Fibroblast of lung (primary cell): ENCODE measurements around the gene EPO. TPM values are rescaled to one million over a fixed set of nuclear protein-coding genes. Genes with fewer than 3 reads are reported as not detected.
A peak's percentile ranks its signal among the peaks of the same experiment; 100 is the strongest.

ENCODE experiments used
- DNase-seq, 2 donors: peaks; one replicate each; pipeline versions ENCODE4 v3.0.0 to v3.0.0-alpha.2; 2010; ENCODE audit warnings: low read depth in 2 of 2
- H2AFZ ChIP-seq: 2 replicates; pipeline ENCODE4 v1.5.1; 2012; ENCODE audit warnings: low read length, control low read depth, inconsistent platforms
- H3K27ac ChIP-seq: 2 replicates; pipeline ENCODE4 v1.5.1; 2011; ENCODE audit warnings: low read length, control low read depth; ENCODE audit not compliant: insufficient read depth
- H3K27me3 ChIP-seq: 2 replicates; pipeline ENCODE4 v1.5.1; 2011; ENCODE audit warnings: mild to moderate bottlenecking, low read length; ENCODE audit not compliant: control insufficient read depth, insufficient read depth
- H3K36me3 ChIP-seq: 2 replicates; pipeline ENCODE4 v1.5.1; 2011; ENCODE audit warnings: low read length; ENCODE audit not compliant: control insufficient read depth, insufficient read depth
- H3K4me1 ChIP-seq: 2 replicates; pipeline ENCODE4 v1.5.1; 2011; ENCODE audit warnings: low read length; ENCODE audit not compliant: control insufficient read depth, insufficient read depth; ENCODE audit errors: extremely low read depth
- H3K4me2 ChIP-seq: 2 replicates; pipeline ENCODE4 v1.5.1; 2011; ENCODE audit warnings: low read length, control low read depth; ENCODE audit not compliant: insufficient read depth; ENCODE audit errors: extremely low read depth
- H3K4me3 ChIP-seq, 4 experiments: fragments of 200-600 bp in 1 of 4; sonication (generic) in 1 of 4; replicated peaks in 1 of 4; 2 replicates each; pipeline ENCODE4 v1.5.1; 2011 to 2016; ENCODE audit warnings: low read length in 4 of 4, low read depth in 3 of 4, mild to moderate bottlenecking in 3 of 4, control low read depth in 2 of 4, inconsistent platforms in 1 of 4, mixed read lengths in 1 of 4; ENCODE audit not compliant: insufficient read depth in 1 of 4; ENCODE audit errors: control extremely low read depth in 1 of 4
- H3K79me2 ChIP-seq: 2 replicates; pipeline ENCODE4 v1.5.1; 2012; ENCODE audit warnings: mild to moderate bottlenecking, low read length, inconsistent platforms; ENCODE audit not compliant: control insufficient read depth, insufficient read depth
- H3K9ac ChIP-seq: 2 replicates; pipeline ENCODE4 v1.5.1; 2011; ENCODE audit warnings: mild to moderate bottlenecking, low read length, control low read depth; ENCODE audit not compliant: insufficient read depth
- H3K9me3 ChIP-seq: 2 replicates; pipeline ENCODE4 v1.5.1; 2012; ENCODE audit warnings: low read depth, low read length; ENCODE audit not compliant: control insufficient read depth, insufficient read depth
- H4K20me1 ChIP-seq: 2 replicates; pipeline ENCODE4 v1.5.1; 2011; ENCODE audit warnings: low read length; ENCODE audit not compliant: control insufficient read depth, insufficient read depth; ENCODE audit errors: extremely low read depth
- EZH2 ChIP-seq: IDR thresholded peaks from 2 replicates; pipeline ENCODE4 v1.5.1; 2012; ENCODE audit warnings: low read length, control low read depth, mild to moderate bottlenecking; ENCODE audit errors: missing control alignments
- polyA plus RNA-seq, 2 donors: library from polyadenylated mRNA; depleted of rRNA in 1 of 2; stranded (reverse) in 1 of 2; unstranded in 1 of 2; fragments of >200 nt; gene quantifications; 2 replicates each; pipeline ENCODE4 v1.2.1, GENCODE V29; 2011 to 2012; ENCODE audit warnings: missing spikeins in 1 of 2
- total RNA-seq: library from RNA; depleted of rRNA; stranded (reverse); fragments of >200 nt; gene quantifications from 2 replicates; pipeline ENCODE4 v1.2.1, GENCODE V29; 2014
- TF ChIP-seq, protein P1 (sequence below), 2 donors: IDR thresholded peaks in 1 of 2; conservative IDR thresholded peaks in 1 of 2; 1 replicate in 1 of 2; 2 replicates in 1 of 2; pipeline ENCODE4 v1.5.1; 2011 to 2012; ENCODE audit warnings: low read length in 2 of 2, control low read depth in 1 of 2, inconsistent platforms in 1 of 2, low read depth in 1 of 2, mild to moderate bottlenecking in 1 of 2

EPO gene
- total and polyA plus RNA-seq, 2 donors (not counting 1 experiment from before 2014, with no cell fraction given): not detected

DNA sequence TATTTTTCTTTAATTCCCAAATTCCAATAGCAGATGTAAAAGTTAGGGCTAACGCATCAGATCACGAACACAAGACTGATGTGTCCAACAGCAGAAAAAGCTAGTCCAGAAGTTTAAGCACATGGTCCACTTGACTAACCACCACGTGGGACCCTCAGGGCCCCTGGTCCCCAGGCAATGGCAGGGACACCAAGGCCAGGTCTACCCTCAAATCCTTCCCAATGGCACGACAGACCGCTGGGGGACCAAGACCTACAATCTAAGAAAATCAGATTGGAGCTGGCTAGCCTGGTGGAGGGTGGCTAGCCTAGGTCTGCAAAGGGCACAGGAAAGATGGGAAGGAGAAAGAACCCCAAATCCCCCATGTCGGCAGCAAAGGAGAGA is 27.7 kb upstream of the EPO start:
- H3K36me3 ChIP-seq: peaks cover 5% of the 10 kb centered on the region
- peak overlapping the region; percentile 74 to 87 (median 85) for H3K4me3 ChIP-seq
- H3K79me2 ChIP-seq: peaks cover 52% of the 10 kb centered on the region
- TF ChIP-seq EZH2: no peak
- TF ChIP-seq, protein P1, sequence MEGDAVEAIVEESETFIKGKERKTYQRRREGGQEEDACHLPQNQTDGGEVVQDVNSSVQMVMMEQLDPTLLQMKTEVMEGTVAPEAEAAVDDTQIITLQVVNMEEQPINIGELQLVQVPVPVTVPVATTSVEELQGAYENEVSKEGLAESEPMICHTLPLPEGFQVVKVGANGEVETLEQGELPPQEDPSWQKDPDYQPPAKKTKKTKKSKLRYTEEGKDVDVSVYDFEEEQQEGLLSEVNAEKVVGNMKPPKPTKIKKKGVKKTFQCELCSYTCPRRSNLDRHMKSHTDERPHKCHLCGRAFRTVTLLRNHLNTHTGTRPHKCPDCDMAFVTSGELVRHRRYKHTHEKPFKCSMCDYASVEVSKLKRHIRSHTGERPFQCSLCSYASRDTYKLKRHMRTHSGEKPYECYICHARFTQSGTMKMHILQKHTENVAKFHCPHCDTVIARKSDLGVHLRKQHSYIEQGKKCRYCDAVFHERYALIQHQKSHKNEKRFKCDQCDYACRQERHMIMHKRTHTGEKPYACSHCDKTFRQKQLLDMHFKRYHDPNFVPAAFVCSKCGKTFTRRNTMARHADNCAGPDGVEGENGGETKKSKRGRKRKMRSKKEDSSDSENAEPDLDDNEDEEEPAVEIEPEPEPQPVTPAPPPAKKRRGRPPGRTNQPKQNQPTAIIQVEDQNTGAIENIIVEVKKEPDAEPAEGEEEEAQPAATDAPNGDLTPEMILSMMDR (conservative IDR thresholded peaks at IDR 0.05 in 1 of 2, IDR thresholded peaks at IDR 0.05 in 1 of 2; ENCODE audit: low read depth in 1 of 2, low read length in 2 of 2): no peak
- no peak for DNase-seq
- no peak overlapping the region for H3K27ac ChIP-seq
- H2AFZ ChIP-seq: no peak overlapping the region
- peaks cover 10% of the 10 kb centered on the region for H3K4me1 ChIP-seq
- peak overlapping the region; percentile 96 for H3K4me2 ChIP-seq
- H3K9ac ChIP-seq: no peak overlapping the region
- H4K20me1 ChIP-seq: no peaks in the 10 kb centered on the region
- H3K9me3 ChIP-seq: no peaks in the 10 kb centered on the region
- H3K27me3 ChIP-seq: no peaks in the 10 kb centered on the region

GRCh38 chr7:100693312-100694097 is 26.8 kb upstream of the EPO start:
- H4K20me1 ChIP-seq: no peaks in the 10 kb centered on the region
- TF ChIP-seq EZH2: no peak
- H3K4me3 ChIP-seq: peak overlapping the region; percentile 74 to 87 (median 85)
- no peaks in the 10 kb centered on the region for H3K9me3 ChIP-seq
- DNase-seq: no peak
- H3K27me3 ChIP-seq: no peaks in the 10 kb centered on the region
- peak overlapping the region; percentile 45 for H3K27ac ChIP-seq
- H3K79me2 ChIP-seq: peaks cover 47% of the 10 kb centered on the region
- peaks cover 3% of the 10 kb centered on the region for H3K36me3 ChIP-seq
- H2AFZ ChIP-seq: no peak overlapping the region
- H3K4me1 ChIP-seq: peaks cover 6% of the 10 kb centered on the region
- peak overlapping the region; percentile 76 for H3K9ac ChIP-seq
- H3K4me2 ChIP-seq: peak overlapping the region; percentile 96

- H3K9me3 ChIP-seq: no peaks in the 10 kb centered on the region
- peak within 1 kb of the TSS; percentile 45 for H3K27ac ChIP-seq
- no peak within 1 kb of the TSS for H2AFZ ChIP-seq
- TF ChIP-seq EZH2: no peak
- TF ChIP-seq, protein P1 (conservative IDR thresholded peaks at IDR 0.05 in 1 of 2, IDR thresholded peaks at IDR 0.05 in 1 of 2; ENCODE audit: low read depth in 1 of 2, low read length in 2 of 2): no peak
- H3K79me2 ChIP-seq: peaks cover 41% of the 10 kb centered on the region
- peak; percentile 57 for DNase-seq
- H3K4me1 ChIP-seq: peaks cover 6% of the 10 kb centered on the region
- peak within 1 kb of the TSS; percentile 74 to 87 (median 85) for H3K4me3 ChIP-seq
- no peaks in the 10 kb centered on the region for H4K20me1 ChIP-seq
- peaks cover 1% of the 10 kb centered on the region for H3K36me3 ChIP-seq
- peak within 1 kb of the TSS; percentile 96 for H3K4me2 ChIP-seq
- H3K27me3 ChIP-seq: no peaks in the 10 kb centered on the region
- peak within 1 kb of the TSS; percentile 76 for H3K9ac ChIP-seq
Observed at GRCh38 chr7:100694098-100694745, 26.0 kb upstream of the EPO start, which contains the start of gene GIGYF1. Gene GIGYF1, minus strand, starts transcription at chr7:100694250. Its CDS starts 6,012 bp downstream, at chr7:100688238.
